RCC 7860 (cell line): ENCODE results near the gene UPK3B.
"Not testable (repeated sequence)": the region's sequence is repeated elsewhere in the genome, so short reads cannot be mapped to it uniquely, and the experiment has no call there.

Experiments
- DNase-seq: peaks from one replicate; pipeline ENCODE4 v3.0.0-alpha.2; 2015; ENCODE audit warnings: low spot score
- FAIRE-seq: peaks from 2 replicates; lab custom pipeline; 2012; peaks lifted over from hg19 to GRCh38; lab: Jason Lieb, UNC

The UPK3B gene

GRCh38 chr7:76486618-76487017 is 23.7 kb upstream of the UPK3B start:
- FAIRE-seq, DNase-seq: not testable (repeated sequence)

GRCh38 chr7:76487969-76488368 is 22.4 kb upstream of the UPK3B start:
- DNase-seq, FAIRE-seq: not testable (repeated sequence)

DNA sequence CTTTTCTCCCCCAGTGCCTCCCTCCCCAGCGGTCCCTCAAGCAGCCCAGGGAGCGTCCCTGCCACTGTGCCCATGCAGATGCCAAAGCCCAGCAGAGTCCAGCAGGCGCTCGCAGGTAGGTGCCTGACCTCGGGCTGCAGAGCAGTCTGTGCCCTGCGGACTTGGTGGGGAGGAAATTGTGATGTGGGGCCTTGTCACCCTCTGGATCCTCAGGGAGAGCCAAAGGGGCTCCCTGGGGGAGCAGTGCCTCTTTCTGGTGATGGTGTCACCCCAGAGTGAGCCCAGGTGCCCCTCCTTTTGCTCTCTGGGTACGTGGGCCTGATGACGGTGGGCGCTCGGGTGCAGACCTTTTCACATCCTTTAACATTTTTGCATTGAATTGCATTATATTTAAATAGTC is 18.2 kb upstream of the UPK3B start:
- not testable (repeated sequence) for FAIRE-seq

DNA sequence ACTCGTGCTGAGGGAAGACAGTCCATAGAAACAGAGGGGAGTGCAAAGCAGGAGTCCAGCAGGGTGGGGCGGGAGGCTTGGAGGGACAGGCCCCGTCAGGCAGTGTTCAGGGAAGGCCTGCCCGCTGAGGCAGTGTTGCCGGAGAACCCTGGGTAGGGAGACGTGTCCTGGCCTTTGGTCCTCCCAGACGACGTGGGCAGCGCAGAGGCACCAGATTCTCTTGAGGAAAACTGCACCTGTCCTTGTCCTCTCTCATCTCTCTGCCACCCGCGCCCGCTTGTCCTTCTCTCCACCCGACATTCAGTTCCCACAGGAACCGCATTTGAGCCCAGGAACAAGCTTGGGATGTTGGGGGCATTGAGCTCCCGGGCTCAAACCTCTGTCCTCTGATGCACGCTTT is 14.6 kb upstream of the UPK3B start:
- FAIRE-seq, DNase-seq: not testable (repeated sequence)

More for the DNA sequence above, 18.2 kb upstream of the UPK3B start:
- DNase-seq: not testable (repeated sequence)

GRCh38 chr7:76497918-76498582 is 12.3 kb upstream of the UPK3B start:
- not testable (repeated sequence) for FAIRE-seq

GRCh38 chr7:76498583-76499200 is 11.7 kb upstream of the UPK3B start:
- FAIRE-seq, DNase-seq: not testable (repeated sequence)

More at GRCh38 chr7:76497918-76498582, 12.3 kb upstream of the UPK3B start:
- DNase-seq: not testable (repeated sequence)

DNA sequence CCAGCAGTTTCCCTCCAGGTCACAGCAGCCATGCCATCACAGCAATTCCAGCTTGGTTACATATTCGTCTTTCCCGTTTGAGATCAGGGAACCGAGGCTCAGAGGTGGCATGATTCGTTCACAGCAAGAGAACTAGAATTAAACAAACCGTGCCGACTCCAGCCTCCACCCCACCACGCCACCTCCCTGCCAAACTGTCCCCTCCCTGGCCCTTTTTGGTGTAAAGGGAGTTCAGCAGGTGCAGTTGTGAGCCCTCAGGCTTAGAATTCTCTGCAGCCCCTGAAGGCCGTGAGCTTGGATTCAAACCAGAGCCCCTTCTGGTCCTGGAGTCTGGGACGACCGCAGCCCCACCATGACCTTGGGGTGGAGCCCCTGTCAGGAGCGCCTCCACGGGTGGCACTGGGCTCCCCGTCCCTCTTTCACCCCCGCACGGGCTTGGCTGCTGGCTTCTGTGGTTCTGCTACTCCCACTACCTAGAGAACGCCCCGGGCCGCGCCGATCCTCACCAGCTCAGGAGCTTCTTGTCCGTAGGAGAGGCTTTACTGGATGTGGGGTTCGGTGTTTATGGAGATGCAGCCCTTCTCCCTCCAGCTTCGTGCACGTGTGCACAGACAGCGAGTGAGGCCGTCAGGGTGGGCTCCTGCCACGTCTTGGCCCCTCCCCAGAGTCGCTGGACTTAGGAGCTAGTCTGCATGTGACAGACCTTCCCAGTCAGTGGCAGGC is 11.0 kb upstream of the UPK3B start:
- not testable (repeated sequence) for DNase-seq, FAIRE-seq

DNA sequence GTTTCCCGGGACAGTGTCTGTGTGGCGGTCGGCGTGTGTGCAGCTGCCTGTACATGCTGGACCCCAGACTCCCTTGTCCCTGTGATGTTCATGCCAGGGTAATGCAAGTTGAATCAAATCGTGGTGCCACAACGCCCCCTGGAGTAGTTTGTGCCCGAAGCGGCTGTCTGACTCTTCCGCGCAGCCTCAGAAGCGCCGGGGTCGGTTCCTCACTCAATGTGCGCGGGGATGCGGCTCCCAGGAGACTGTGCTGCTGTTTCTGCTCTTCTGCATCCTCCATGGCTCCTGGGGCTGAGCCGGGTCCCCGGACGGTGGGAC is 10.5 kb upstream of the UPK3B start:
- not testable (repeated sequence) for FAIRE-seq, DNase-seq

- not testable (repeated sequence) for FAIRE-seq
Measured at GRCh38 chr7:76502224-76502623, 8.1 kb upstream of the UPK3B start.

GRCh38 chr7:76502836-76503235 is 7.5 kb upstream of the UPK3B start:
- DNase-seq, FAIRE-seq: not testable (repeated sequence)

More at GRCh38 chr7:76502224-76502623, 8.1 kb upstream of the UPK3B start:
- DNase-seq: not testable (repeated sequence)

- not testable (repeated sequence) for FAIRE-seq, DNase-seq
Measured at GRCh38 chr7:76503244-76503643, 7.1 kb upstream of the UPK3B start.

DNA sequence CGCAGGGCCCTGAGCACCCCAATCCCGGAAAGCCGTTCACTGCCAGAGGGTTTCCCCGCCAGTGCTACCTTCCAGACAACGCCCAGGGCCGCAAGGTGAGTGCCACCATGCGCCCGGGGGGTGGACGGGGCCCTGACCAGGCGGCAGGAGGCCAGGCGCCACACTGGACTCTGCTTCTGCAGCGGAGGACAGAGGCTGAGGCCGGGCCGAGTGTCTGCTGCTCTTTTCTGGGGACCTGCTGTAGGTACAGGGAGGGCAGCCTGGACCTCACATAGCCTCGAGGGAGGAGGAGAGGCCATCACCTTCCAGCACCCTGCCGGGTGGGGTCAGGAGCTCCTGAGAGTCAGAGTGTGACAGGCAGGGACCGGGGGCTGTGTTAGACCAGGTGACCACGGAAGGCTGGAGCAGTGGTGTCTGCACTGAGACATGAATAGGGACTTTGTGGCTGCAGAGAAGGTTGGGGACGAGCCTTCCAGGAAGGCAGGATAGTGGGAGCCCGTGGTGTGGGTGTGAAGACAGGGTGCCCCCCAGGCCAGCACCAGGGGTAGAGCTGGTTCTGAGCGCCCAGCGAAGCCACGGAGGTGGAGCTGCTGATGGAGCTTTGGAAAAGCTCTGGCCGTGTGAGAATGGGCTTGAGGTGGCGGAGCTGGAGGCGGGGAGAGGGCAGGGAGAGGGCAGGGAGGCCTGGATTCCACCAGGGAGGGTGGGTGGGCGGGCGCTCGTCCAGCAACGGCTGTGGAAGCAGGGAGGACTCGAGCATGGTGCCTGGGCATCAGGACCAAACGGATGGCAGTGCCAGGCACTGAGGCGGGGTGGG is 5.8 kb upstream of the UPK3B start:
- not testable (repeated sequence) for FAIRE-seq, DNase-seq

DNA sequence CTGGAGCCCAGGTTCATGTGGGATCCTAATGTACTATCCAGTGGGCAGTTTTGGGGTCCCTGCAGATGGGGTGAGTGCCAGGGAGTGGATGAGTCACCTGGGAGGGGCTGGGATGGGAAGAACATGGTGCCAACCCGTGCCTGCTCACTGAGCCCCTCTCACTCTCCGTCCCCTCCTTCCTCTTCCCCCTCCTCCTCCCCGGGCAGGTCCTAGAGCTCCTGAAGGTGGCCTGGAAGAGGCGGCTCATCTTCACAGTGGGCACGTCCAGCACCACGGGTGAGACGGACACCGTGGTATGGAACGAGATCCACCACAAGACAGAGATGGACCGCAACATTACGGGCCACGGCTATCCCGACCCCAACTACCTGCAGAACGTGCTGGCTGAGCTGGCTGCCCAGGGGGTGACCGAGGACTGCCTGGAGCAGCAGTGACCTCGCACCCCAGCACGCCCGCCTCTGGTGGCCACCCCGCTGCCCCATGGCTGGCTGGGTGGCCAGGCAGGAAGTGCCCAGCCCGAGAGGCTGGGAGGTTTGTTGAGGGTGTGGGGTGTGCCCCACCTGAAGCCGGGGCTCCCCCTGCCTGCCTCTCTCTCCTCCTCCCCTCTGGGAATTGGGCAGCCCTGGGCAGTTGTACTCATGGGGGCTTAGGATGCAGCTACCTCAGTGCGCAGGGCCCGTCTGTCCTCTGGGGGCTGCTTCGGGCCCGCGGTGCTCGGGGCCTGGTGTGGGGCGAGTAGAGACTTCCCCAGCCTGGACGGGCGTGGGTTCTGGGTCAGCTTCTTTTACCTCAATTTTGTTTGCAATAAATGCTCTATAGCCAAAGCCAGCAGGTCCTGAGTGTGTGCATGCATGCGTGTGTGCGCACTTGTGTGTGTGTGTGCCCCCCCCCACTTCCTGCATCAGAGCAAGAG is 4.9 kb upstream of the UPK3B start:
- DNase-seq (no peak), FAIRE-seq (no peak)

DNA sequence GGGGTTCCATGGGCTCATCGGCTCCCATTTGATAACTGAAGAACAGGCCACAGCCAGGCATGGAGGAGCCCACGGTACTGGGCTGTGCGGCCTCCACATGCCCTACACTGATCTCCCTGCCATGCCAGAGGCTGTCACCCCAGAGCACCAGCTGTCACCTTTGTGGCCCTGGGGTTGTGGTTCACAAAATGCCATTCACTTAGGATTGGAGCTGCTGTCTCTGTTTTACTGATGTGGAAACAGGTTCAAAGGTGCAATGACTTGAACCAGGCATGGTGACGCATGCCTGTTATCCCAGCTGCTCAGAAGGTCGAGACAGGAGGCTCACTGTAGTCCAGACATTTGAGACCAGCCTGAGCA is 4.3 kb upstream of the UPK3B start:
- no peak for DNase-seq
- no peak for FAIRE-seq

GRCh38 chr7:76506643-76507042 is 3.7 kb upstream of the UPK3B start:
- FAIRE-seq, DNase-seq: not testable (repeated sequence)

- DNase-seq: peak; percentile 18
- no peak for FAIRE-seq
Measured at GRCh38 chr7:76507723-76508406, 2.5 kb upstream of the UPK3B start.

- not testable (repeated sequence) for DNase-seq, FAIRE-seq
Measured at GRCh38 chr7:76511200-76511910, 1.0 kb downstream of the UPK3B start.
